ENCODE results near the gene KRT8. TPM values are rescaled to one million over a fixed set of nuclear protein-coding genes. Genes with fewer than 3 reads are reported as not detected.
"Not testable (repeated sequence)": the region's sequence is repeated elsewhere in the genome, so short reads cannot be mapped to it uniquely, and the experiment has no call there.

KRT8 gene
- total RNA-seq, 1 experiment from 2014 or later = 179 TPM

DNA sequence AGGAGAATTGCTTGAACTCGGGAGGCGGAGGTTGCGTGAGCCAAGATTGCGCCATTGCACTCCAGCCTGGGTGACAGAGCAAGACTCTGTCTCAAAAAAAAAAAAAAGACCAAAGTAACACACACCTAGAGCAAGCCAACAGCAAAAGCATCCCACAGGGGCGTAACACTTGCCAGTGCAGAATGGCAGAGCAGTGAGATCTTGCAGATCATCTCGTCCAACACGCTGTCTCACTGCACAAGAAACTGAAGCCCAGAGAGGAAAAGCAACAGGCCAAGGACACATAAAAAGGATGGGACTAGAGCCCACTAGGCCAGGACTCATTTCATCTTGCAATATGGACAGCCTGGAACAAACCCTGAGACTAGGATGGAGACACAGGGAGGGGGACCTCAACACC, 43.4 kb downstream of the KRT8 start:
- BruUV-seq (replicated peaks) = no TSS peak
- CTCF ChIA-PET = interaction anchor here (0.6 to 0.7 kb wide), 2 partner anchors 17 to 272 kb away, joined by 3 read pairs; no protein-coding TSS in a partner anchor
- intact Hi-C loops (cut with micrococcal nuclease) = no loop called here
- peaks cover 5% of the 10 kb centered on the region for H3K36me3 Mint-ChIP-seq (ENCODE audit: insufficient read depth, unreplicated experiment)
- POLR2A ChIA-PET = interaction anchor here (0.6 to 4.7 kb wide), 8 partner anchors 11 to 651 kb away, joined by 3 to 57 read pairs (median 4); partner anchors contain the start of gene KRT5
- H3K9me3 Mint-ChIP-seq (ENCODE audit: unreplicated experiment) = no peaks in the 10 kb centered on the region
- TF ChIP-seq CTCF (IDR thresholded peaks at IDR 0.05; ENCODE audit: unreplicated experiment) = no peak
- H3K4me1 Mint-ChIP-seq (ENCODE audit: insufficient read depth, unreplicated experiment) = peaks cover 23% of the 10 kb centered on the region
- no peaks in the 10 kb centered on the region for H3K27me3 Mint-ChIP-seq (ENCODE audit: insufficient read depth, unreplicated experiment)
- no peak overlapping the region for H3K4me3 Mint-ChIP-seq (ENCODE audit: unreplicated experiment)
- no peak for DNase-seq (ENCODE audit: unreplicated experiment)
- H3K27ac Mint-ChIP-seq (ENCODE audit: low read depth, unreplicated experiment) = no peak overlapping the region

DNA sequence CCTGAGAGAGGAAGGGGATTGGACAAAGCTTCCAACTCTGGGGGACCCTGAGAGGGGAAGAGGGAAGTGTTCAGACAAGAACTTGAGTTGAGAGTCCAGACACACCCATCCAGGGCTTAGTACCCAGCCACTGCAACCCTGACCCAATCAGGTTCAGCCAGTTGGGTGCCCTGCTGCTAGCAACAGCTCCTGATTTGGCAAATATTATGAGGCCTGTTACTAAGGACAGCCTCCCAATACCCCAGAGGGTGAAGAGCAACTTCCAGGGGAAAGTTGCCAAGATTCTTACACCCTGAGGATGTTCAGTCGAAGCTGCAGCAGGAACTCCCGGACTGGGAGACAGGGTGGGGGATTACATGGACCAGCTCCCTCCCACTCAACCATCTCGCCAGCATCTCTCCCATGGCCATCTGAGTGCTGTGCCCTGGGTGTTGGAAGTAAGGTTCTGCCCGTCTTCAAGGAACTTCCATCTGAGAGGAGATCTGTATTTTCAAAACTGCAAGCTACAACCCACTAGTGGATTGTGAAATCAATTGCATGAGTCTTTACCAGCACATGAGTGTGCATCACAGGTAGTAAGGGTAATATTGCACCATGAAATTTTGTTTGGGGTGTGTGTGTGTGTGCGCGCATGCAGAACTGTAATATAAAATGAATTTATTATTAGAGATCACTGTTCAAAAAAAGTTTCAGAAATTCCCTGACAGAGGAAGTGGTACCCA, 44.6 kb downstream of the KRT8 start:
- CTCF ChIA-PET = interaction anchor here (0.5 to 1.9 kb wide), 11 partner anchors 13 to 581 kb away, joined by 3 to 6 read pairs (median 3); no protein-coding TSS in a partner anchor
- no TSS peak for BruUV-seq (replicated peaks)
- intact Hi-C loops (cut with micrococcal nuclease) = no loop called here
- TF ChIP-seq CTCF (IDR thresholded peaks at IDR 0.05; ENCODE audit: unreplicated experiment) = no peak
- H3K9me3 Mint-ChIP-seq (ENCODE audit: unreplicated experiment) = no peaks in the 10 kb centered on the region
- peak overlapping the region; percentile 99 for H3K27ac Mint-ChIP-seq (ENCODE audit: low read depth, unreplicated experiment)
- H3K36me3 Mint-ChIP-seq (ENCODE audit: insufficient read depth, unreplicated experiment) = peaks cover 5% of the 10 kb centered on the region
- H3K27me3 Mint-ChIP-seq (ENCODE audit: insufficient read depth, unreplicated experiment) = no peaks in the 10 kb centered on the region
- H3K4me1 Mint-ChIP-seq (ENCODE audit: insufficient read depth, unreplicated experiment) = peaks cover 21% of the 10 kb centered on the region
- H3K4me3 Mint-ChIP-seq (ENCODE audit: unreplicated experiment) = peak overlapping the region; percentile 15
- POLR2A ChIA-PET = interaction anchor here (0.5 to 4.7 kb wide), 18 partner anchors 13 to 488 kb away, joined by 3 to 57 read pairs (median 4); partner anchors contain the start of gene KRT5
- DNase-seq (ENCODE audit: unreplicated experiment) = peak; percentile 83

- TF ChIP-seq CTCF (IDR thresholded peaks at IDR 0.05; ENCODE audit: unreplicated experiment) = no peak
- BruUV-seq (replicated peaks) = no TSS peak
- Mint-ChIP-seq H3K4me3 (ENCODE audit: unreplicated experiment) (no peak overlapping the region), H3K27ac (ENCODE audit: low read depth, unreplicated experiment) (peak overlapping the region; percentile 19), H3K9me3 (ENCODE audit: unreplicated experiment) (no peaks in the 10 kb centered on the region), H3K4me1 (ENCODE audit: insufficient read depth, unreplicated experiment) (peaks cover 17% of the 10 kb centered on the region), H3K36me3 (ENCODE audit: insufficient read depth, unreplicated experiment) (peaks cover 5% of the 10 kb centered on the region), H3K27me3 (ENCODE audit: insufficient read depth, unreplicated experiment) (peaks cover 5% of the 10 kb centered on the region)
- ChIA-PET CTCF (no interaction called here), POLR2A (no interaction called here)
- no peak for DNase-seq (ENCODE audit: unreplicated experiment)
- intact Hi-C loops (cut with micrococcal nuclease) = no loop called here
Observed at GRCh38 chr12:52857500-52857899, 47.4 kb downstream of the KRT8 start.

GRCh38 chr12:52856787-52857186, 48.1 kb downstream of the KRT8 start:
- intact Hi-C loops (cut with micrococcal nuclease) = no loop called here
- Mint-ChIP-seq H3K27ac (ENCODE audit: low read depth, unreplicated experiment) (no peak overlapping the region), H3K9me3 (ENCODE audit: unreplicated experiment) (no peaks in the 10 kb centered on the region), H3K4me3 (ENCODE audit: unreplicated experiment) (no peak overlapping the region), H3K27me3 (ENCODE audit: insufficient read depth, unreplicated experiment) (peaks cover 12% of the 10 kb centered on the region), H3K4me1 (ENCODE audit: insufficient read depth, unreplicated experiment) (peaks cover 17% of the 10 kb centered on the region), H3K36me3 (ENCODE audit: insufficient read depth, unreplicated experiment) (peaks cover 1% of the 10 kb centered on the region)
- no TSS peak for BruUV-seq (replicated peaks)
- POLR2A ChIA-PET = no interaction called here
- DNase-seq (ENCODE audit: unreplicated experiment) = no peak
- no peak for TF ChIP-seq CTCF (IDR thresholded peaks at IDR 0.05; ENCODE audit: unreplicated experiment)
- CTCF ChIA-PET = no interaction called here

DNA sequence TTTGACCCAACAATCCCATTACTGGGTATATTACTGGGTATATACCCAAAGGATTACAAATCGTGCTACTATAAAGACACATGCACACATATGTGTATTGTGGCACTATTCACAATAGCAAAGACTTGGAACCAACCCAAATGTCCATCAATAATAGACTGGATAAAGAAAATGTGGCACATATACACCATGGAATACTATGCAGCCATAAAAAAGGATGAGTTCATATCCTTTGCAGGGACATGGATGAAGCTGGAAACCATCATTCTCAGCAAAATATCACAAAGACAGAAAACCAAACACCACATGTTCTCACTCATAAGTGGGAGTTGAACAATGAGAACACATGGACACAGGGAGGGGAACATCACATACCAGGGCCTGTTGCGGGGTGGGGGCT, 48.8 kb downstream of the KRT8 start:
- CTCF ChIA-PET; H3K9me3 Mint-ChIP-seq (ENCODE audit: unreplicated experiment); H3K27ac Mint-ChIP-seq (ENCODE audit: low read depth, unreplicated experiment); POLR2A ChIA-PET; H3K36me3 Mint-ChIP-seq (ENCODE audit: insufficient read depth, unreplicated experiment); H3K4me3 Mint-ChIP-seq (ENCODE audit: unreplicated experiment); DNase-seq (ENCODE audit: unreplicated experiment); BruUV-seq (replicated peaks); intact Hi-C loops (cut with micrococcal nuclease): not testable (repeated sequence)
- H3K27me3 Mint-ChIP-seq (ENCODE audit: insufficient read depth, unreplicated experiment) = peaks cover 17% of the 10 kb centered on the region
- H3K4me1 Mint-ChIP-seq (ENCODE audit: insufficient read depth, unreplicated experiment) = peaks cover 17% of the 10 kb centered on the region
